Measurements from ENCODE around the gene FOXP1. TPM values are rescaled to one million over a fixed set of nuclear protein-coding genes. Genes with fewer than 3 reads are reported as not detected.

FOXP1 gene
- total RNA-seq, 1 donor from 2014 or later = 33.2 TPM

- DNase-seq (ENCODE audit: low read depth) (no peak), FAIRE-seq (no peak)
- H3K36me3 ChIP-seq (ENCODE audit: control insufficient read depth, insufficient read depth, low read length) = no peaks in the 10 kb centered on the region
- H3K27me3 ChIP-seq (ENCODE audit: control insufficient read depth, insufficient read depth, low read length) = no peaks in the 10 kb centered on the region
- no peak for TF ChIP-seq CTCF (IDR thresholded peaks at IDR 0.05; ENCODE audit: insufficient read depth, low read length, severe bottlenecking)
- no peak overlapping the region for H3K4me3 ChIP-seq (ENCODE audit: low read depth, low read length)
These were observed 507.0 kb downstream of the FOXP1 start for GRCh38 chr3:71076361-71077002.

- no peak for TF ChIP-seq CTCF (IDR thresholded peaks at IDR 0.05; ENCODE audit: insufficient read depth, low read length, severe bottlenecking)
- FAIRE-seq (no peak), DNase-seq (ENCODE audit: low read depth) (no peak)
- Histone ChIP-seq H3K4me3 (ENCODE audit: low read depth, low read length) (no peak overlapping the region), H3K27me3 (ENCODE audit: control insufficient read depth, insufficient read depth, low read length) (no peaks in the 10 kb centered on the region), H3K36me3 (ENCODE audit: control insufficient read depth, insufficient read depth, low read length) (no peaks in the 10 kb centered on the region)
These were observed 508.0 kb downstream of the FOXP1 start for GRCh38 chr3:71075494-71075893.

- no peak for FAIRE-seq
- no peak for DNase-seq (ENCODE audit: low read depth)
- no peaks in the 10 kb centered on the region for H3K36me3 ChIP-seq (ENCODE audit: control insufficient read depth, insufficient read depth, low read length)
- TF ChIP-seq CTCF (IDR thresholded peaks at IDR 0.05; ENCODE audit: insufficient read depth, low read length, severe bottlenecking) = no peak
- H3K27me3 ChIP-seq (ENCODE audit: control insufficient read depth, insufficient read depth, low read length) = no peaks in the 10 kb centered on the region
- no peak overlapping the region for H3K4me3 ChIP-seq (ENCODE audit: low read depth, low read length)
These were observed 509.1 kb downstream of the FOXP1 start for GRCh38 chr3:71074423-71074822.

- no peaks in the 10 kb centered on the region for H3K27me3 ChIP-seq (ENCODE audit: control insufficient read depth, insufficient read depth, low read length)
- H3K36me3 ChIP-seq (ENCODE audit: control insufficient read depth, insufficient read depth, low read length) = no peaks in the 10 kb centered on the region
- FAIRE-seq = no peak
- no peak for TF ChIP-seq CTCF (IDR thresholded peaks at IDR 0.05; ENCODE audit: insufficient read depth, low read length, severe bottlenecking)
- no peak overlapping the region for H3K4me3 ChIP-seq (ENCODE audit: low read depth, low read length)
- DNase-seq (ENCODE audit: low read depth) = no peak
These were observed 510.5 kb downstream of the FOXP1 start for GRCh38 chr3:71072986-71073385.

GRCh38 chr3:71072287-71072686 lies 511.2 kb downstream of the FOXP1 start:
- TF ChIP-seq CTCF (IDR thresholded peaks at IDR 0.05; ENCODE audit: insufficient read depth, low read length, severe bottlenecking) = no peak
- no peak for FAIRE-seq
- H3K4me3 ChIP-seq (ENCODE audit: low read depth, low read length) = no peak overlapping the region

More at GRCh38 chr3:71072287-71072686, 511.2 kb downstream of the FOXP1 start:
- DNase-seq (ENCODE audit: low read depth) = no peak
- Histone ChIP-seq H3K27me3 (ENCODE audit: control insufficient read depth, insufficient read depth, low read length) (no peaks in the 10 kb centered on the region), H3K36me3 (ENCODE audit: control insufficient read depth, insufficient read depth, low read length) (no peaks in the 10 kb centered on the region)

All from bronchial epithelial cell (primary cell).